IMR-90 (cell line): ENCODE results near the gene TPRKB.

Experiments
- BHLHE40 ChIP-seq: fragments of 150-350 bp; IDR thresholded peaks from 2 replicates; pipeline ENCODE4 v1.6.1; 2016; ENCODE audit warnings: mild to moderate bottlenecking, low read depth, low read length
- CHD1 ChIP-seq: IDR thresholded peaks from 2 replicates; pipeline ENCODE4 v1.6.1; 2012; ENCODE audit warnings: low read depth, low read length, improper control_type of control experiment
- CTCF ChIP-seq: conservative IDR thresholded peaks from 2 replicates; pipeline ENCODE4 v1.5.1; 2012; ENCODE audit warnings: mild to moderate bottlenecking, low read depth, low read length, improper control_type of control experiment
- ELK1 ChIP-seq: fragments of 150-350 bp; IDR thresholded peaks from 2 replicates; pipeline ENCODE4 v1.6.1; 2016; ENCODE audit warnings: low read depth, mild to moderate bottlenecking, low read length, moderate library complexity, borderline replicate concordance
- FOS ChIP-seq: fragments of 150-350 bp; IDR thresholded peaks from 2 replicates; pipeline ENCODE4 v1.6.1; 2016; ENCODE audit warnings: low read depth, low read length
- MAZ ChIP-seq: IDR thresholded peaks from 2 replicates; pipeline ENCODE4 v1.6.1; 2012; ENCODE audit warnings: low read depth, mild to moderate bottlenecking, low read length, improper control_type of control experiment, moderate library complexity, borderline replicate concordance
- MXI1 ChIP-seq: IDR thresholded peaks from 2 replicates; pipeline ENCODE4 v1.6.1; 2012; ENCODE audit warnings: low read depth, mild to moderate bottlenecking, low read length, moderate library complexity, borderline replicate concordance
- NFE2L2 ChIP-seq: fragments of 150-350 bp; IDR thresholded peaks from 2 replicates; pipeline ENCODE4 v1.6.1; 2016; ENCODE audit warnings: low read depth, mild to moderate bottlenecking, low read length
- POLR2A ChIP-seq: IDR thresholded peaks from 2 replicates; pipeline ENCODE4 v1.6.1; 2012; ENCODE audit warnings: mild to moderate bottlenecking, low read depth, low read length
- RAD21 ChIP-seq: IDR thresholded peaks from 2 replicates; pipeline ENCODE4 v1.6.1; 2012; ENCODE audit warnings: low read length, improper control_type of control experiment
- RCOR1 ChIP-seq: IDR thresholded peaks from 2 replicates; pipeline ENCODE4 v1.6.1; 2012; ENCODE audit warnings: mild to moderate bottlenecking, low read length, improper control_type of control experiment; ENCODE audit not compliant: insufficient replicate concordance
- RFX5 ChIP-seq: IDR thresholded peaks from 2 replicates; pipeline ENCODE4 v1.8.0; 2012; ENCODE audit warnings: low read depth, mild to moderate bottlenecking, low read length, moderate library complexity
- USF2 ChIP-seq: fragments of 150-350 bp; IDR thresholded peaks from 2 replicates; pipeline ENCODE4 v1.6.1; 2017; ENCODE audit warnings: mild to moderate bottlenecking, antibody characterized with exemption, low read length, low read depth

GRCh38 chr2:73746015-73746876, 9.1 kb upstream of the TPRKB start:
- no peak for TF ChIP-seq CTCF
- no peak for TF ChIP-seq FOS
- TF ChIP-seq RCOR1 = no peak
- no peak for TF ChIP-seq POLR2A
- TF ChIP-seq RAD21 = no peak
- no peak for TF ChIP-seq MAZ
- no peak for TF ChIP-seq ELK1
- TF ChIP-seq CHD1 = no peak
- no peak for TF ChIP-seq BHLHE40
- no peak for TF ChIP-seq USF2
- no peak for TF ChIP-seq MXI1
- no peak for TF ChIP-seq RFX5
- no peak for TF ChIP-seq NFE2L2
